Smooth muscle cell (in vitro differentiated cells): ENCODE data around the gene COLQ. TPM values are rescaled to one million over a fixed set of nuclear protein-coding genes. Genes with fewer than 3 reads are reported as not detected.

Experiments
- DNase-seq: peaks from one replicate; lab custom pipeline; 2025; ENCODE audit not compliant: unreplicated experiment; lab: John Stamatoyannopoulos, UW
- H2AFZ ChIP-seq: fragments of 200-600 bp; sonication (generic); 2 replicates; pipeline ENCODE4 v1.6.0; 2016; ENCODE audit warnings: antibody characterized with exemption, low read depth, mild to moderate bottlenecking
- H3F3A ChIP-seq: fragments of 200-600 bp; sonication (generic); 2 replicates; pipeline ENCODE4 v1.6.0; 2017; ENCODE audit warnings: antibody characterized with exemption, low read depth
- H3K27ac ChIP-seq: fragments of 200-600 bp; sonication (generic); 2 replicates; pipeline ENCODE4 v1.5.1; 2016; ENCODE audit warnings: low read depth, mild to moderate bottlenecking
- H3K27me3 ChIP-seq: fragments of 200-600 bp; sonication (generic); 2 replicates; pipeline ENCODE4 v1.6.1; 2016; ENCODE audit warnings: low read depth, mild to moderate bottlenecking
- H3K36me3 ChIP-seq: fragments of 200-600 bp; sonication (generic); 2 replicates; pipeline ENCODE4 v1.5.1; 2016; ENCODE audit warnings: low read depth
- H3K4me1 ChIP-seq: fragments of 200-600 bp; sonication (generic); 2 replicates; pipeline ENCODE4 v1.5.1; 2016; ENCODE audit warnings: low read depth
- H3K4me2 ChIP-seq: fragments of 200-600 bp; sonication (generic); 2 replicates; pipeline ENCODE4 v1.6.0; 2016; ENCODE audit warnings: mild to moderate bottlenecking
- H3K4me3 ChIP-seq: fragments of 200-600 bp; sonication (generic); 2 replicates; pipeline ENCODE4 v1.5.1; 2016; ENCODE audit warnings: mild to moderate bottlenecking
- H3K79me2 ChIP-seq: fragments of 200-600 bp; sonication (generic); 2 replicates; pipeline ENCODE4 v1.6.0; 2016; ENCODE audit warnings: low read depth, mild to moderate bottlenecking
- H3K9ac ChIP-seq: fragments of 200-600 bp; sonication (generic); 2 replicates; pipeline ENCODE4 v1.6.0; 2016; ENCODE audit warnings: low read depth
- H3K9me3 ChIP-seq: fragments of 200-600 bp; sonication (generic); replicated peaks from 2 replicates; pipeline ENCODE4 v1.5.1; 2016; ENCODE audit warnings: low read depth
- H4K20me1 ChIP-seq: fragments of 200-600 bp; sonication (generic); 2 replicates; pipeline ENCODE4 v1.6.0; 2016; ENCODE audit warnings: low read depth
- CTCF ChIP-seq: fragments of 200-600 bp; sonication (generic); IDR thresholded peaks from 2 replicates; pipeline ENCODE4 v1.5.1; 2017; ENCODE audit warnings: borderline replicate concordance, mild to moderate bottlenecking, antibody characterized with exemption; ENCODE audit not compliant: insufficient read depth, poor library complexity, severe bottlenecking
- WGBS: methylation state at CpG from one replicate; pipeline ENCODE4 v1.1.7; 2016; ENCODE audit warnings: low lambda C conversion rate; 5-methylcytosine and 5-hydroxymethylcytosine counted together
- polyA plus RNA-seq: library from polyadenylated mRNA; unstranded; fragments of >200 nt; fragmentation: Nextera tagmentation; extraction: Ambion mirVana; gene quantifications from 2 replicates; pipeline ENCODE4 v1.2.1, GENCODE V29; 2016
- total RNA-seq: library from RNA; depleted of rRNA; stranded (reverse); fragments of >200 nt; gene quantifications from 2 replicates; pipeline ENCODE4 v1.2.3, GENCODE V29; 2014

The COLQ gene
- total and polyA plus RNA-seq, 2 experiments from 2014 or later = 0.69 to 1.8 TPM

DNA sequence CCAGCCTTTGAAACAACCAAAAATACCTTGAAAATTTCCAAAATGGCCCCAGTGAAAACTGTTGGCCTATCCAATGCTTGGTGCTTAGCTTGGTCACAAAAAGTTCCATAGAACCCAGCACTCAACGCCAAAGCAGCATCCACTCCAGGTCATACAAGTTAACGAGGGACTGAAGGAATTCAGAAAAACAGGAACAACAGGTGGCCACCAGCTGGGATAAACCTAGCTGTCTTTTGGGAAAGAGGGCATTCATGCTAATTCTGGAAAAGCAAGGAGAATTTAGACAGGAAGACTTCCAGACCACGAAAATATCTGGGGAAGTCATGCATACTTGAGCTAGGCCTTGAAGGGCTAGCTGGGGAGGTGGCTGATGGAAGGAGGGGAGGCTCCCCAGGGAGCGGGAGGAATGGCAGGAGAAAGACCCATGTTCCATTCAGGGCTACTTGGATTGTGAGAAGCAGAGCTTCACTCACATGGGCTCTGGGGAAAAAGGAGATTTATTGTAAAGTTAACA is 28.6 kb downstream of the COLQ start:
- H3K36me3 ChIP-seq = no peaks in the 10 kb centered on the region
- no peak overlapping the region for H3K4me2 ChIP-seq
- no peaks in the 10 kb centered on the region for H3K9me3 ChIP-seq
- H3K4me1 ChIP-seq = no peaks in the 10 kb centered on the region
- TF ChIP-seq CTCF = no peak
- H3K79me2 ChIP-seq = no peaks in the 10 kb centered on the region
- H2AFZ ChIP-seq = no peak overlapping the region
- no peak overlapping the region for H3K4me3 ChIP-seq
- H3K27ac ChIP-seq = no peak overlapping the region
- no peaks in the 10 kb centered on the region for H3F3A ChIP-seq
- DNase-seq = no peak
- H3K9ac ChIP-seq = no peak overlapping the region
- 85% methylated on average over 4 of the region's 4 CpGs for WGBS
- no peaks in the 10 kb centered on the region for H3K27me3 ChIP-seq
- no peaks in the 10 kb centered on the region for H4K20me1 ChIP-seq

DNA sequence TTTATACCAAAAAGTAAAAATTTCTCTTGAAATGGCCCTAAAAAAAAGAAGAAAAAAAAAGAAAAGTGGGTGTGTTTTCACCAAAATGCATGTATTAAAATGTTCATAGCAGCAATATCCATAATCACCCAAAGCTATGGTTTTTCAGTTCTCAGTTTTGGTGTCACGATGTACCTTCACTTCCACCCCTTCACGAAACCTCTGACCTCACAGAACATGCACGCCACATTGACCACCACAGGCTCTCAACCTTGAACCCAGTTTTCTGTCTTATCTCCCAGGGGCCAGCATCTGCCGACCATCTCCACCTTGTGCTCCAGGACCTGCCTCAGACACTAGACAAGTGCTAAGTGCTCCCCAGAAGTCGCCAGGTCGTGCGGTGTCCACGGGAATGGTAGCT is 30.4 kb downstream of the COLQ start:
- TF ChIP-seq CTCF = no peak
- 95% methylated on average over 8 of the region's 8 CpGs for WGBS
- Histone ChIP-seq H3K36me3 (no peaks in the 10 kb centered on the region), H3K4me1 (no peaks in the 10 kb centered on the region), H3K79me2 (no peaks in the 10 kb centered on the region), H2AFZ (no peak overlapping the region), H3K27ac (no peak overlapping the region), H3K27me3 (no peaks in the 10 kb centered on the region), H3K9ac (no peak overlapping the region), H3F3A (no peaks in the 10 kb centered on the region), H4K20me1 (no peaks in the 10 kb centered on the region), H3K9me3 (no peaks in the 10 kb centered on the region), H3K4me3 (no peak overlapping the region), H3K4me2 (no peak overlapping the region)
- DNase-seq = no peak

GRCh38 chr3:15490158-15490557 is 31.3 kb downstream of the COLQ start:
- Histone ChIP-seq H3K9ac (no peak overlapping the region), H4K20me1 (no peaks in the 10 kb centered on the region), H3K4me3 (no peak overlapping the region), H3K4me1 (no peaks in the 10 kb centered on the region), H3K9me3 (no peaks in the 10 kb centered on the region), H3K36me3 (no peaks in the 10 kb centered on the region), H3F3A (no peaks in the 10 kb centered on the region), H3K4me2 (no peak overlapping the region), H3K27me3 (no peaks in the 10 kb centered on the region), H3K27ac (no peak overlapping the region), H3K79me2 (no peaks in the 10 kb centered on the region), H2AFZ (no peak overlapping the region)
- no peak for DNase-seq
- WGBS = 95% methylated on average over 2 of the region's 2 CpGs
- TF ChIP-seq CTCF = no peak

DNA sequence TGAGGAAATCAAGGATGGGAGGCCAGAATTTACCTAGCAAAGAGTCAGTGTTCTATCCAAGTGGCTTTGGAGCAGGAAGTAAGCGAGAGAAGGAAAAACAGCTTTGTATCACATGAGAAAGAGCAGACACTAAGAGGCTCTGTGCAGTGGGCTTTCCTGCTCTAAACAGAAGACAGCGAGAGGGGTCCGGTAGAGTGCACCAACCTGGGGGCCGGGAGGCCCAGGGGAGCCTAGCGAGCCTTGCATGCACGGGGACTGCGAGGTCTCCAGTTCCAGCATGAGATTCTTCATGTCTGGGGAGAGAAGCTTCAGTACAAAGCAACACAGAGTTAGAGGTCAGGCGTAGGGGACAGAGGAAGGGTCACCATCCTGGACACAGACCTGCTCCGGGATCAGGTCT is 33.5 kb downstream of the COLQ start:
- Histone ChIP-seq H3K27ac (no peak overlapping the region), H3K79me2 (no peaks in the 10 kb centered on the region), H3K9ac (no peak overlapping the region), H3F3A (no peaks in the 10 kb centered on the region), H3K4me3 (no peak overlapping the region), H3K4me2 (no peak overlapping the region), H2AFZ (no peak overlapping the region), H3K9me3 (no peaks in the 10 kb centered on the region), H3K4me1 (no peaks in the 10 kb centered on the region), H3K36me3 (no peaks in the 10 kb centered on the region), H4K20me1 (no peaks in the 10 kb centered on the region), H3K27me3 (no peaks in the 10 kb centered on the region)
- WGBS = 94% methylated on average over 9 of the region's 9 CpGs
- DNase-seq = no peak
- TF ChIP-seq CTCF = no peak
